Psoas muscle (tissue), 8 donors: ENCODE results near the gene CDR2L. TPM values are rescaled to one million over a fixed set of nuclear protein-coding genes. Genes with fewer than 3 reads are reported as not detected.
A peak's percentile ranks its signal among the peaks of the same experiment; 100 is the strongest.
"Not testable (repeated sequence)": the region's sequence is repeated elsewhere in the genome, so short reads cannot be mapped to it uniquely, and the experiment has no call there.

ENCODE experiments used
- ATAC-seq, 4 donors: fragments of 200-7000 bp; cut with Tn5 transposase; one replicate each; pipeline ENCODE4 v1.9.1; 2020; ENCODE audit warnings: moderate library complexity in 3 of 4, mild to moderate bottlenecking in 2 of 4
- DNase-seq, 2 donors: peaks; one replicate each; pipeline ENCODE4 v3.0.0-alpha.2; 2020
- H3K27ac ChIP-seq: fragments of 200-600 bp; one replicate; pipeline ENCODE4 v1.8.0; 2022
- H3K27me3 ChIP-seq, 3 donors: fragments of 200-600 bp in 1 of 3; one replicate each; pipeline versions ENCODE4 v1.6.1 to v1.8.0; 2013 to 2022; ENCODE audit warnings: low read length in 2 of 3, mild to moderate bottlenecking in 2 of 3, moderate library complexity in 1 of 3; ENCODE audit not compliant: insufficient read depth in 3 of 3
- H3K36me3 ChIP-seq, 2 donors: fragments of 200-600 bp in 1 of 2; one replicate each; pipeline versions ENCODE4 v1.6.1 to v1.8.0; 2013 to 2022; ENCODE audit warnings: low read depth in 1 of 2, mild to moderate bottlenecking in 1 of 2, moderate library complexity in 1 of 2; ENCODE audit not compliant: insufficient read depth in 1 of 2
- H3K4me1 ChIP-seq: fragments of 200-600 bp; one replicate; pipeline ENCODE4 v1.8.0; 2022
- H3K4me3 ChIP-seq: fragments of 200-600 bp; one replicate; pipeline ENCODE4 v1.8.0; 2022; ENCODE audit warnings: mild to moderate bottlenecking
- H3K9me3 ChIP-seq: fragments of 200-600 bp; one replicate; pipeline ENCODE4 v1.8.0; 2022
- CTCF ChIP-seq: fragments of 200-600 bp; IDR thresholded peaks from one replicate; pipeline ENCODE4 v1.8.0; 2022; ENCODE audit warnings: antibody characterized with exemption
- WGBS, 3 donors: extraction: QIAGEN DNeasy Blood & Tissue Kit; methylation state at CpG; one replicate each; pipeline versions ENCODE4 v1.1.6 to v1.1.7; 2013; 5-methylcytosine and 5-hydroxymethylcytosine counted together
- intact Hi-C, 2 donors: fragments of 100-400 bp; cut with DNase I; formaldehyde crosslinking; loops; one replicate each; pipeline versions ENCODE4 v1.11.0 to v1.14.2; 2022
- polyA plus RNA-seq, 3 donors: library from polyadenylated mRNA; stranded (reverse); fragments of 200-250 nt; gene quantifications; one replicate each; pipeline ENCODE4 v1.2.3, GENCODE V29; 2013
- total RNA-seq, 4 donors: library from RNA; stranded (reverse); fragmentation: NEBNext Ultra II Directional in 2 of 4; extraction: Animal tissue kit (Norgen Biotek cat#: 25700) in 2 of 4; gene quantifications; one replicate each; pipeline versions ENCODE4 v1.2.1 to v1.2.4, GENCODE V29; 2021 to 2023
- donor health status: healthy with polysubstance abuse.
- donor health status: DM: no; HTN: no; CAD: no; lungs with moderate emphysema.
- donor health status: Bipolar disorder and iron deficiency.
- donor health status: healthy.
- donor health status: DM: yes; HTN: yes; CAD: no.
- donor health status: DM: no; HTN: no; CAD: no.
- donor health status: DM: no; HTN: no; CAD: no.
- donor health status: DM: yes; HTN: yes; CAD: no.

CDR2L gene
- total and polyA plus RNA-seq, 7 donors = 1.3 to 3.4 (median 1.7) TPM

GRCh38 chr17:74964988-74965622, 22.3 kb upstream of the CDR2L start:
- Histone ChIP-seq H3K4me1 (no peaks in the 10 kb centered on the region), H3K4me3 (no peak overlapping the region), H3K27ac (no peak overlapping the region), H3K36me3 (no peaks in the 10 kb centered on the region), H3K27me3 (no peaks in the 10 kb centered on the region), H3K9me3 (no peaks in the 10 kb centered on the region)
- DNase-seq = no peak
- TF ChIP-seq CTCF = no peak
- intact Hi-C loops = loop anchor here (5.0 to 10.0 kb wide), 6 partner anchors 42 to 237 kb away; partner anchors contain the start of genes ARMC7 (in 1 of the 2) and MRPL58 (in 1 of the 2)
- 79 to 82% (median 80%) methylated on average over 13 to 14 of the region's 14 CpGs for WGBS, 3 donors
- no peak for ATAC-seq

- no peaks in the 10 kb centered on the region for H3K36me3 ChIP-seq
- H3K27ac ChIP-seq = no peak overlapping the region
- no peaks in the 10 kb centered on the region for H3K9me3 ChIP-seq
- intact Hi-C loops = loop anchor here (10.0 kb wide), 3 partner anchors 64 to 206 kb away; partner anchors contain the start of gene ARMC7 (in 1 of the 2)
- no peaks in the 10 kb centered on the region for H3K4me1 ChIP-seq
- H3K27me3 ChIP-seq = peaks cover 0 to 25% (median 7%) of the 10 kb centered on the region in 3 donors
- DNase-seq = no peak
- ATAC-seq = no peak
- WGBS, 3 donors = 82 to 83% (median 82%) methylated on average over 5 of the region's 5 CpGs
- no peak overlapping the region for H3K4me3 ChIP-seq
- TF ChIP-seq CTCF = no peak
Observed at GRCh38 chr17:74968361-74968780, 19.1 kb upstream of the CDR2L start.

GRCh38 chr17:74969501-74969900, 17.9 kb upstream of the CDR2L start:
- H3K4me3 ChIP-seq, H3K4me1 ChIP-seq, H3K9me3 ChIP-seq, H3K36me3 ChIP-seq, H3K27ac ChIP-seq, ATAC-seq, DNase-seq: not testable (repeated sequence)
- intact Hi-C loops = loop anchor here (10.0 kb wide), 3 partner anchors 65 to 205 kb away; partner anchors contain the start of gene ARMC7 (in 1 of the 2)
- peaks cover 0 to 35% (median 8%) of the 10 kb centered on the region in 3 donors for H3K27me3 ChIP-seq
- WGBS, 3 donors = 88 to 91% (median 91%) methylated on average over 5 of the region's 5 CpGs

GRCh38 chr17:74970395-74970794, 17.0 kb upstream of the CDR2L start:
- H3K4me1 ChIP-seq = no peaks in the 10 kb centered on the region
- DNase-seq (no peak), ATAC-seq (no peak)
- no peak for TF ChIP-seq CTCF
- H3K4me3 ChIP-seq = peak overlapping the region; percentile 68
- peaks cover 0 to 36% (median 9%) of the 10 kb centered on the region in 3 donors for H3K27me3 ChIP-seq
- no peaks in the 10 kb centered on the region for H3K9me3 ChIP-seq
- H3K27ac ChIP-seq = no peak overlapping the region
- 83 to 85% (median 83%) methylated on average over 3 of the region's 3 CpGs for WGBS, 3 donors
- H3K36me3 ChIP-seq = no peaks in the 10 kb centered on the region
- intact Hi-C loops = no loop called here

- peak overlapping the region; percentile 68 for H3K4me3 ChIP-seq
- H3K27me3 ChIP-seq = peaks cover 0 to 36% (median 9%) of the 10 kb centered on the region in 3 donors
- H3K27ac ChIP-seq = no peak overlapping the region
- no peak for TF ChIP-seq CTCF
- H3K9me3 ChIP-seq = no peaks in the 10 kb centered on the region
- 82 to 84% (median 83%) methylated on average over 8 of the region's 8 CpGs for WGBS, 3 donors
- no peak for DNase-seq
- intact Hi-C loops = no loop called here
- ATAC-seq = no peak
- H3K4me1 ChIP-seq = no peaks in the 10 kb centered on the region
- no peaks in the 10 kb centered on the region for H3K36me3 ChIP-seq
Observed at GRCh38 chr17:74971069-74971841, 16.2 kb upstream of the CDR2L start.
